NCI-H1436 treated with DMSO at 0.1 percent for 48 hours (cell line): Measurements from ENCODE around the gene CDK16.

Experiments
- DNase-seq: peaks from one replicate; lab custom pipeline; 2025; lab: John Stamatoyannopoulos, UW

Gene CDK16

DNA sequence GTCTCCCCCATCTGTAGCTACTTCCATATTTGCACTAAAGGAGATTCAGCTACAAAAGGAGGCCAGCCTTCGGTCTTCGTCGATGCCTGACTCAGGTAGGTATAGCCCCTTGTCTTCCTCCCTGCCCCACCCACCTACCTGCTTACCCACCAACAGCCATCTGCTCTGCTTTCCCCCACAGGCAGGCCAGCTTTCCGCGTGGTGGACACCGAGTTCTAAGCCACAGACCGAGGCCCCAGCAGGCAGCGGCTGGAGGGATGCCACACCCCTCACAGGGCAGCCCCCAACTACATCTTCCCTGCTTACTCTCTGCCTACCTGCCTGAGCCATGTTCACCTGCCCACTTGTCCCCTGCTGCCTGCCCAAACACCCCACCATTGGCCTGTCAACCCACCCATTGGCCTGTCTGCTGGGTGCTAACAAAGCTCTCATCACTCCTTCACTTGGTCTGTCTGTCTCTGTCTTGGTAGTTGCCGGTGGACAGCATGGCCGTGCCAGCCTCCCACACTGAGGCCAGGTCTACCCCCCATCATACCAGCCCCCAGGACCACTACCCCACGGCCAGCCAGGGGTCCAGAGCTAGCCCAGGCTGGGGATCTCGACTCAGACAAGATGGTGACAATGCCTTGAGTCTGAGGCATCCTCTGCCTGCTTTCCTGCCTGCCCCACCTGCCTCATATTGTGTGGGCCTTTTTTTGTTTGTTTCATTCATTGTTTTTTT is 10.2 kb downstream of the CDK16 start:
- no peak for DNase-seq

DNA sequence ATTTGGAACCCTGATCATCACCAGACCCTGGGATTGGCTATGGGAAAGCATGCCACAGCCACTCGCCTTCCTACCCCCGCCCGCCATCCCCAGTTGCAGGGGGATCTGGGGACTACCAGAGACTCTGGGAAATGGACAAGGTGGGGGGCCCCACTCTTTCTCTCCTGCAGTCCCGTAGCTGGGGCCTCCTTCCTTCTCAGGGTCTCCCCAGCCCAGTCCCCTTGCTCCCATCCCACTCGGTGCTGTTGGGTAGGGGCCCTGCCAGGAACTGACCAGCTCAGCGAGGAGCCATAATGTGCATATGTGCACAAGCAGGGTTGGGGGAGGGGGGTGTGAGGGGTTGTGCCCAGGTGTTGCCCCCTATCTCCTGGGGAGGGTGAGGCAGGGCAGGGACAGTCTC is 10.9 kb downstream of the CDK16 start:
- DNase-seq, result no peak

DNA sequence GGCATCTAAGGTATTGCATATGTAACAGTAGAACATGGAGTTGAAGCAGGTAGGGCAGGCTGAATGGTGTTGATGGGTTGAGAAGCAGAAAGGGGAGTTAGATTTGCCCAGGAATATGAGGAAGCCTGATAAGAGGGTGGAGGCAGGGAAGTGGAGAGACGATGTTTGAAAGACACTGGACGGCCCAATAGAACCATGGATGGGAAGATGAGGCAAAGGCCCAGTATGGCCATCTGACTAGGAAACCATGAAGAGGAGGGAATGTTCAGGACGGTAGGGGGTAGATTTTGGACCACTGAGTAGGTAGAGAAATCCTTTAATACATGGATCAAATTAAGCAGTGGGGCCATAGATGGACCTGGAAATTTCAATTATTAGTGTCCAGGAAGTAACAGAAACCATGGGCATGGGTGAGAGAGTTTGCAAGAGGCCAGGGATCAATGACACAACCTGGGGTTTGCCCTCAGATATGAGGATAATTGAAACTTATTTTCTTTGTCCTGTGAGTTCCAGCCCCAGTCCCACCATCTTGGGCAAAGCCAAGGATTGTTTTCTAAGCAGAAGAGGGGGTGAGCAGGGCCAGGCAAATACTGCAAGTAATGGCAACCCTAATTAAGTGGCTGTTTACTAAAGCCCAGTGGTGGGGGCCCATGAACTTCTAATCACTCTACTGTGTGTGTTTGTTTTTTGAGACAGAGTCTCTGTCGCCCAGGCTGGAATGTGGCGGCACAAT is 11.8 kb downstream of the CDK16 start:
- no peak for DNase-seq

DNA sequence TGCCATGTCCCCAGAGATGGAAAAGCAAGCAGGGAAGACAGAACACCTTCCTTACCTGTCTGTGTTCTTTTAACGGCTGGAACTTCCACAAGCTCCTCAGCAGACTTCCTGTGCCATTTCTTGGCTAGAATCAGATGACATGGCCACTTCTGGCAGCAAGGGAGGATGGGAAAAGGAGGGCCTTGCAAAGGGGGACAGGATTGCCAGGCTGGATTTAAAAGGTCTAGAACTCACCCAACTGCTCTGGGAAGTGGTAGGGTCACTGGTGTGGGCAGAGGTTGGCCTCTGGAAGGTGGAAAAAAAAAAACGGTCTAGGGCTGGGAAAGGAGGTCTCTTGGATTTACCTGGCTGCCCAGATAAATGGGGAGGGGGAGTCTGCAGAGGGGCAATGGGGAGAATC is 12.7 kb downstream of the CDK16 start:
- no peak for DNase-seq

DNA sequence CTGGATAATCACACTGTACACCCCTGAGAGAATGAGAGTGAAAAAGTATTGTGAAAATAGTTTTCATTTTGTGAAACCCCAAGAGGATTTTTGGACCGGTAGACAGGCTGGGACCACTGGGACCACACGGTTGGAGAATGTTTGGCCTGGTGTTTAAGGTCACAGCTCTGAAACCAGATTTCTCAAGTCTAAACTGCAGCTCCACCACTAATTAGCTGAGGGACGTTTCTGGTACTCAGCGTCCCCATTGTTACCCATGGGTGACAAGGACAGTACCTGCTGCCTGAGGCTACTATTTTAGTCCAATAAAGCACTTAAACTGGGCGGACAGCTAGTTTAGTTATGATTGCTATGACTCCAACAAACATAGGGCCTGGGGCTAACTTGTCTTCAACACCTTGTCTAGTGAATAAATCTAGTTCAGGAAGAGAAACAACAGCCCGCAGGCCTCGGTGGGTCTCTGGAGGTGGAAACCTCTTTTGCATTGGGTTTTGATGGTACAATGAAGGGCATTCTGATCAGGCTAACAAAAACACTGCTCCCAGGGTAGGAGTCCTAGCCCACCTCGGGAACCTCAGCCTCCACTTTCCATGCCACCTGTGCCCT is 13.8 kb downstream of the CDK16 start:
- no peak for DNase-seq

DNA sequence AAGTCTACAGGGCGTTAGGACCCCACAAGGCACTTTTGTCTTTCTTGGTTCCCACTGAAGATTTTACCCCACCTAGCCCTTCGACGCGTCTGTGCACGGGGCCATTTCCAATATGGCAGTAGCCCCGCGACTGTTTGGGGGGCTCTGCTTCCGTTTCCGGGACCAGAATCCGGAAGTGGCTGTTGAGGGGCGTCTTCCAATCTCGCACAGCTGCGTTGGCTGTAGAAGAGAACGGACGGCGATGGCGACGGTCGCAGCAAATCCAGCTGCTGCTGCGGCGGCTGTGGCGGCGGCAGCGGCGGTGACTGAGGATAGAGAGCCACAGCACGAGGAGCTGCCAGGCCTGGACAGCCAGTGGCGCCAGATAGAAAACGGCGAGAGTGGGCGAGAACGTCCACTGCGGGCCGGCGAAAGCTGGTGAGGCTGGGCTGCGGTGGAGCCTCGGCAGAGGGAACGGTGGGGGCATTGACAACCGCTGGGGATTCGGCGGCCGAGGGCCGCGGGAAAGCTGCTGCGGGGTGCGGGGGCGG is 14.4 kb downstream of the CDK16 start, which contains the start of gene USP11:
Gene USP11 (plus strand): TSS at position 207 of the 530 bp plus-strand sequence. CDS start 35 bp downstream, at position 242.
- no peak for DNase-seq

DNA sequence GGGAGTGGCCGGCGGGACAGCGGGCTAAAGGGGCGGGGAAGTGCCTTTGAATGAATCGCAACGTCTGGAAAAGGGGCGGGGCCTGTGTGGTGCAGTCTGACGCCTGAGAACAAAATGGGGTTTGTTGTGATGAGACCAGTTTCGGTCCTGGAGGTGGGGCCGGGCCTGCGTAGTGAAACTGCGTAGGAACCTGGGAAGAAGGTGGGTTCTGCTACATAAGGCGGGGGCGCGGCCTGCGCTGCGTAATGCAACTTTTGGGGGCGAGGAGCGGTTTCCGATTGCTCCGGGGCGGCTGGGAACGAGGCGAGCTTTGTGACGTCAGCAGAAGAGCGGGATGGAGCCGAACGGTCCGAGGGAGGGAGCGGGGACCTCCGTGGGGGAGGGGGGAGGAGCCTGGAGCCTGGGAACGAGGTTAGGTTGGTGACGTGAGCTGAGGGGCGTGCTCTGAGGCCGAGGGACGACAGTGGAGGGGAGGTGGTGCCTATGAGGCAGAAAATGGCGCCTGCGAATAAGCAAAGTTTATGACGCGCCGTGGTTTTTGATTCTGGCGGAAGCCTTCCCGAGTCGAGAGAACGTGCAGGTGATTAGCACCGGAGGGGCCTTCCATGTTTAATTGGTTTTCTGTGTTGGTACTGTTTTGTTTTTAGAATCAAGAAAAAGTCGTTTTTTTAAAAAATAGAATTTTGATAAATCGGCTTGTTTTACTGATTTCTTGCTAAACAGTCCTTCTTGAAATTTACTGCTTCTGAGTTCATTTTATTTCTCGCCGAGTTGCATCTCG is 15.0 kb downstream of the CDK16 start:
- peak; percentile 83 for DNase-seq

DNA sequence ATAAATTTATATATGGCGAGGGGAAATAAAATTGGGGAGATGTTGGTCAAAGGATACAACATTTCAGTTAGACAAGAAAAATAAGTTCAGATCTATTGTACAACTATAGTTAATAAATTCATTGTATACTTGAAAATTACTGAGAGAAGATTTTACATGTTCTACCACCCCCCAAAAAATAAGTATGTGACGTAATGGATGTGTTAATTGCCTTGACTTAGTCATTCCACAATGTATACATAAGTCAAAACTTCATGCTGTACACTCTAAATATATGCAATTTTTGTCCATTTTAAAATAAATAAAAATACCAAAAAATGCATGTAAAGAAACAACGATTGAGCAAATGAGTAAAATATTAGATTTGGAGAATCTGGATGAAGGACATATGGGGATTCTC is 16.1 kb downstream of the CDK16 start:
- no peak for DNase-seq

DNA sequence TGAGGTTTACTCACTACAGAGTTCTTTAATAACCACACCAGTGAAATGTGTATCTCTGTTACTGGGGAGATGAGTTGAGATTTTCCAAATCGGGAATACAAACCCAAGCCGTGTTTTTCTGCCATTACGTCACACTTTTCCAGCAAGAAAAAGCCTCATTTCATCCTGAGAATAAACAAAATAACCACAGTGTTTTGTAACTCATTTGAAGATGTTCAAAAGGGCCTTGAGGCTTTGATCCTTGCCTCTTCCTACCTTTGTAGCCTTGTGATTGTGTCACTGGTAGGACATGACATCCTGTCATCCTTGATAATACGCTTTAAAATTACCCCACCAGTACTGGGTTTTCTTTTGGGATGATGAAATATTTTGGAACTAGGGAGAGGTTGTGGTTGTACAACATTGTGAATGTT is 17.2 kb downstream of the CDK16 start:
- DNase-seq, result no peak

DNA sequence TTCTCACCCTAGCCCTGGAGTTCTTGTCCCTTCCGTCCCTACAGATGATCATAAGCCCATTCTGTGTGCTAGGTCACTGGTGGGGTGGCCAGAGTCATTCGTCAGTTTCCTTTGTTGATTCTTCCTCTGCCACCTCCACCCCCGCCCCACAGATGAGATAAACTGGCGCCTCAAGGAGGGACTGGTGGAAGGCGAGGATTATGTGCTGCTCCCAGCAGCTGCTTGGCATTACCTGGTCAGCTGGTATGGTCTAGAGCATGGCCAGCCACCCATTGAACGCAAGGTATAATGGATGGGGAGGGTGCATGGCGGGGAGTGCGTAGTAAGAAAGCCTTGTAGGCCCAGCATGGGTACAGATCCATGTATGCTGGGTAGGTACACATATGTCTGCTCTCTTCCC is 20.7 kb downstream of the CDK16 start:
- DNase-seq, result no peak

DNA sequence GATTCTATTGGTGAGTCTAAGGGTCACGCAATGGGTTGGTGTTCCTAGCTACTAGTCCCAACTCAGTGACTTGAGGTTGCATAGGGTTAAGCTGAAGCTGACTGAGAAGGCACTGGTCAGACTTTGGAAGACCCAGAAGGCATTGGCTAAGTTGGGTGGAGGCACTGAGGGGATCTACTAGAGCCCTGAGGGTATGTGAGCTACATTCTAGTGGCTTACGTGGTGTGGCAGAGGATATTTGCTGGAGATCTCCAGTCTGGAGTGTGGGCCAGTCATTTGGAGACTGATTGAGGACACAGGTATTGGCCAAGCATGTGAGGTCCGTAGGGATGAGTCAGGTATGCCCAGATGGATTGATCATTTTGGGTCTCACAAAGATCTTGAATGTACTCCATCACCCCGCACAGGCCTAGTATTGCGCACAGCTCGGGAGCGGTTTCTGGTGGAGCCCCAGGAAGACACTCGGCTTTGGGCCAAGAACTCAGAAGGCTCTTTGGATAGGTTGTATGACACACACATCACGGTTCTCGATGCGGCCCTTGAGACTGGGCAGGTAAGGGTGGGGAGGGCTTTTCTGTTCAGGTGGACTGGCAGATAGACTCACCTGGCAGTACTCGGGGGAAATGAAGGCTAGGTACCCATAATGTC is 21.5 kb downstream of the CDK16 start:
- DNase-seq, result no peak

DNA sequence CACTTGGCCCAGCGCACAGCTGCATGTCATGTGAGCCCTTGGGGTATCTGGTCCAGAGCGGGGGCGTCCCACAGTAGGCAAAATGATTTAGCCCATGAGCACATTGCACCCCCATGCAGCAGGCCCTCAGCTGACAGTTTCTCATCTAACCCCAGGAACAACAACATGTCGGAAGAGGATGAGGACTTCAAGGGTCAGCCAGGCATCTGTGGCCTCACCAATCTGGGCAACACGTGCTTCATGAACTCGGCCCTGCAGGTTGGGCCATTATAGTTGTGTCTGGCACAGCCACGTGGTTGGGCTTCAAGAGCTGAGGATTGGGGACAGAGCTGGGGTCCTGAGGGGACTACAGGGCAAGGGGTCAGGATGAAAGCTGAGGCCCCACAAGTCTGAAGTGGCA is 22.1 kb downstream of the CDK16 start:
- DNase-seq, result no peak

DNA sequence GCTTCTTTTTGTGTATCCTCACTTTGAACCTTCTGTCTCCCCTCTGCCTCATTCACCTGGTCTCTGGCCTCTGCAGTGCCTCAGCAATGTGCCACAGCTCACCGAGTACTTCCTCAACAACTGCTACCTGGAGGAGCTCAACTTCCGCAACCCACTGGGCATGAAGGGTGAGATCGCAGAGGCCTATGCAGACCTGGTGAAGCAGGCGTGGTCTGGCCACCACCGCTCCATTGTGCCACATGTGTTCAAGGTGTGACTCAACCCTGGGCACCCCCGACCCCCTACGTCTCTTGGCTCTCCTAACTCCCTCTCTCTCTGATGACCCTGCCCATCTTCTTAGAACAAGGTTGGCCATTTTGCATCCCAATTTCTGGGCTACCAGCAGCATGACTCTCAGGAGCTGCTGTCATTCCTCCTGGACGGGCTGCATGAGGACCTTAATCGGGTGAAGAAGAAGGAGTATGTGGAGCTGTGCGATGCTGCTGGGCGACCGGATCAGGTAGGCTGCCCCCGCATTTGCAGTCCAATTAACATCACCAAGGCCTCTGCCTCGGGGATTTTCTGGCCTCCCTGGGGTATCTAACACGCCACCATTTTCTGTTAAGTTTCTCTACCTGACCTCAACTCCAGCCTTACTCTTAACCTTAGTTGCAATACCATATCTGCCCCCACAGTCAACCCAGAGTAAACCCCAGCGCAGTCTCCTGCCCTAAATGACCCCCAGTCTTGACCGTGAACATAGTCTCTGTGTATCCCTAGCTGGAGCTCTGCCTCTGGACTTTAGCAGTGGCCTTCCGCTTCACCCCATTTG is 22.9 kb downstream of the CDK16 start:
- DNase-seq, result no peak

DNA sequence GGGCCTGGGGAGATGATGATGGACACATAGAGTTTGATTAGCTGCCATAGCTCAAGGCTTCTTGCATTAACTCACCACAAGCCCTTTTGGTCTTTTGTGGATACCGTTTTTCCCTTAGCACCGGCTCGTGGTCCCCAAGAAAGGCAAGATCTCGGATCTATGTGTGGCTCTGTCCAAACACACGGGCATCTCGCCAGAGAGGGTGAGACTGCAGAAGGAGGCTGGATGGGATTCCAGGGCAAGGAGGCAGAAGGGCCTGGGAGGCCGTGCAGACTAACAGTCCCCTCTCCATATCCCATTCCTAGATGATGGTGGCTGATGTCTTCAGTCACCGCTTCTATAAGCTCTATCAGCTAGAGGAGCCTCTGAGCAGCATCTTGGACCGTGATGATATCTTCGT is 23.8 kb downstream of the CDK16 start:
- DNase-seq, result no peak

DNA sequence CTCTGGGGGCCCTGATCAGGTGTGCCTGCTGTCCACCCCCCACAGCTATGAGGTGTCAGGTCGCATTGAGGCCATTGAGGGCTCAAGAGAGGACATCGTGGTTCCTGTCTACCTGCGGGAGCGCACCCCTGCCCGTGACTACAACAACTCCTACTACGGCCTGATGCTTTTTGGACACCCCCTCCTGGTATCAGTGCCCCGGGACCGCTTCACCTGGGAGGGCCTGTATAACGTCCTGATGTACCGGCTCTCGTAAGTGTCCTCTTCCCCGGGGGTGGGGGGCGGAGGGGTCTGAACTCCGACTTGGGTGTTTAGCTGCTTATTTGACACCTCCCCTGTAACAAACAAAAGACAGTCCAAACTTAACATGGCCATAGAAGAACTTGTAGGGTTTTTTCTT is 24.9 kb downstream of the CDK16 start:
- no peak for DNase-seq

DNA sequence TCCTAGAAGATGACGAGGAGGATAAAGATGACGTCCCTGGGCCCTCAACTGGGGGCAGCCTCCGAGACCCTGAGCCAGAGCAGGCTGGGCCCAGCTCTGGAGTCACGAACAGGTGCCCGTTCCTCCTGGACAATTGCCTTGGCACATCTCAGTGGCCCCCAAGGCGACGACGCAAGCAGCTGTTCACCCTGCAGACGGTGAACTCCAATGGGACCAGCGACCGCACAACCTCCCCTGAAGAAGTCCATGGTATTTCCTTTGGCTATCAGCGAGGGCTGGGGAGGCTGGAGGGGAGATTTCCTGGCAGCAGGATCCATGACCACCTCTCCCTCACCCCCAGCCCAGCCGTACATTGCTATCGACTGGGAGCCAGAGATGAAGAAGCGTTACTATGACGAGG is 26.2 kb downstream of the CDK16 start:
- DNase-seq, result no peak

DNA sequence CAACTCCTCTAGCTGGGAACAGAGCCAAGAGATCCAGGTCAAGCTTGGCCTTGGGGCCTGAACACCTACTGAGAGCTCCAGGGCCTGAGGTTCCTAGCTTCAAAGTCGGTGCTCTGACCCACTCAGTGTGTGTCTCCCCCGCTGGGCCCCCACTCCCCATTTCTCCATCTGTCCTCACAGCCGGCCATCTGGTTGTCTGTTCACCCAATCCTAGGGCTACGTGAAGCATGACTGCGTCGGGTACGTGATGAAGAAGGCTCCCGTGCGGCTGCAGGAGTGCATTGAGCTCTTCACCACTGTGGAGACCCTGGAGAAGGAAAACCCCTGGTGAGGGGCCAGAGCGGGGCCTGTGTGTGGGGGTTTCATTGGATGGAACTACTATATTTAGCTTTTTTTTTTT is 26.7 kb downstream of the CDK16 start:
- no peak for DNase-seq

DNA sequence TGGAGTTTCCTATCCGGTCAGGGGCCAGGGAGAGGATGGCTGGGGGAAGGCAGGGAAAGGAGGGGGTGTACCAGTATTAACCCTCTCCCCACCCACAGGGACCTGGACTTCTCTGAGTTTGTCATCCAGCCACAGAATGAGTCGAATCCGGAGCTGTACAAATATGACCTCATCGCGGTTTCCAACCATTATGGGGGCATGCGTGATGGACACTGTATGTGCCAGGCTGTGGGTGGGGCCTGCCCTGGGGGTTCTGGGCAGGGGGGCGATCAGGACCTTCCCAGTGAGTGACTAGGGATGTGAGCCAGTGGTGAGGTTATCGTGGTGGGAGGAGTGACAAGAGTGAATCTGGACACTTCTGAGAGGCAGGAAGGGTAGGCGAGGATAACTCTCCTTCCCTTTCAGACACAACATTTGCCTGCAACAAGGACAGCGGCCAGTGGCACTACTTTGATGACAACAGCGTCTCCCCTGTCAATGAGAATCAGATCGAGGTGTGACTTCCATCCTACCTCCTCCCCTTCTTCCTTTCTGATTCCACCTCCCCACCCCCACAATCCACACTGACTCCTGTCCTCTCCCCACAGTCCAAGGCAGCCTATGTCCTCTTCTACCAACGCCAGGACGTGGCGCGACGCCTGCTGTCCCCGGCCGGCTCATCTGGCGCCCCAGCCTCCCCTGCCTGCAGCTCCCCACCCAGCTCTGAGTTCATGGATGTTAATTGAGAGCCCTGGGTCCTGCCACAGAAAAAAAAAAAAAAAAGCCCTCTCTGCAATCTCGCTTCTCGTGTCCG is 28.9 kb downstream of the CDK16 start:
- DNase-seq, result no peak

DNA sequence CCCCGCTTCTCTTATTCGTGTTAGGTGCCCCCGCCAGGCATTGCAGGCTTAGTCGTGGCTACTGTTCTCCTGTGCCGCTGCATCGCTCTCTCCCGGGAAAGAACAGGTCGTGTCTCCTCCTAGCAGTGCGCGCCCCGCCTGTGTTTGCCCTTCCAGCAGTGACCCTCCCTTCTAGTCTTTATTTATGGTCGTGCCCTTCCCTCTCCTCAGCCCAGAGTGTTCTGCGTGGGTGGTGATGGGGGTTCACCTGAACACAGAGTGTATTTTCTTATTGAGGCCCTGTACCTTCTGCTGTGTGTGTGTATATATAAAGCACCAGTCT is 29.5 kb downstream of the CDK16 start:
- no peak for DNase-seq

DNA sequence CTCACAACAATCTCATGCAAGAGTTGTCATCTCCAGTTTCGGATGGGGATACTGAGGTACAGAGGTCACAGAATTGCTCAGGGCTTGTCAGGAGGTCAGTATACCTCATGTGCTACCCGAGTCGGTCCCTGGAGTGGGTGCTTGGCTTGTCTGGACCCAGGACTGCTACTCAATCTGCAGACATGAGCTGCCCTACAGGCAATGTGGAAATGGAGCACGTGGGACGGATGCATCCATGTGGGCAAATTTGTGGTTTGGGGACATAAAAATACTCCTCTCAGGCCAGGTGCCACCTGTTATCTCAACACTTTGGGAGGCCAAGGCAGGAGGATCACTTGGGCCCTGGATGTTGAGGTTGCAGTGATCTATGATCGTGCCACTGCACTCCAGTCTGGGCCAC is 30.1 kb downstream of the CDK16 start:
- no peak for DNase-seq
